ENCODE data around the gene FBXW12. TPM values are rescaled to one million over a fixed set of nuclear protein-coding genes. Genes with fewer than 3 reads are reported as not detected.

FBXW12 gene
- total RNA-seq, 6 donors from 2014 or later = not detected

GRCh38 chr3:48429317-48429959 lies 57.4 kb downstream of the FBXW12 start:
- H3K27me3 ChIP-seq = no peaks in the 10 kb centered on the region
- TF ChIP-seq CTCF (IDR thresholded peaks at IDR 0.05) = peak in 2 of 6 experiments; percentile 14 to 26
- no peak for TF ChIP-seq POLR2AphosphoS5 (IDR thresholded peaks at IDR 0.05)
- TF ChIP-seq POLR2A (IDR thresholded peaks at IDR 0.05) = peak in 2 of 4 donors; percentile 8 to 38
- no peak for TF ChIP-seq EP300 (IDR thresholded peaks at IDR 0.05)
- peak; percentile 38 to 69 for ATAC-seq (ENCODE audit: low FRiP score in 2 of 2)
- peaks cover 0 to 21% (median 11%) of the 10 kb centered on the region in 4 donors for H3K36me3 ChIP-seq
- WGBS, 2 donors = 0 to 3% methylated on average over 19 to 20 of the region's 86 CpGs
- H3K9me3 ChIP-seq = no peaks in the 10 kb centered on the region
- DNase-seq = peak; percentile 84 to 95
- peak overlapping the region; percentile 91 to 95 (median 92) for H3K27ac ChIP-seq
- H3K4me1 ChIP-seq = peaks cover 29 to 64% (median 47%) of the 10 kb centered on the region in 4 donors
- H3K4me3 ChIP-seq = peak overlapping the region; percentile 77 to 93 (median 86)

GRCh38 chr3:48429960-48430707 lies 58.1 kb downstream of the FBXW12 start, which contains the start of gene PLXNB1:
TSS of gene PLXNB1 (minus strand) at chr3:48430086. CDS start at chr3:48424611, 5,475 bp downstream.
- H3K4me1 ChIP-seq = peaks cover 26 to 62% (median 46%) of the 10 kb centered on the region in 4 donors
- WGBS, 2 donors = 2 to 26% methylated on average over 7 to 14 of the region's 15 CpGs
- no peaks in the 10 kb centered on the region for H3K27me3 ChIP-seq
- H3K36me3 ChIP-seq = peaks cover 0 to 21% (median 11%) of the 10 kb centered on the region in 4 donors
- DNase-seq = peak in 1 of 2 donors; percentile 93
- H3K9me3 ChIP-seq = no peaks in the 10 kb centered on the region
- ATAC-seq (ENCODE audit: low FRiP score in 2 of 2) = peak; percentile 43 to 71
- H3K4me3 ChIP-seq = peak within 1 kb of the TSS; percentile 77 to 93 (median 86)
- TF ChIP-seq CTCF (IDR thresholded peaks at IDR 0.05) = no peak
- TF ChIP-seq POLR2A (IDR thresholded peaks at IDR 0.05) = peak in 2 of 4 donors; percentile 9 to 54
- TF ChIP-seq POLR2AphosphoS5 (IDR thresholded peaks at IDR 0.05) = peak in 1 of 2 donors; percentile 38
- peak within 1 kb of the TSS; percentile 91 to 95 (median 92) for H3K27ac ChIP-seq

GRCh38 chr3:48430708-48431101 lies 58.7 kb downstream of the FBXW12 start:
- Histone ChIP-seq H3K36me3 (peaks cover 0 to 21% (median 11%) of the 10 kb centered on the region in 4 donors), H3K4me3 (no peak overlapping the region), H3K27me3 (no peaks in the 10 kb centered on the region), H3K27ac (peak overlapping the region; percentile 91 to 95 (median 92)), H3K4me1 (peaks cover 31 to 56% (median 41%) of the 10 kb centered on the region in 4 donors), H3K9me3 (no peaks in the 10 kb centered on the region)
- DNase-seq (no peak), ATAC-seq (ENCODE audit: low FRiP score in 2 of 2) (no peak)
- TF ChIP-seq CTCF (IDR thresholded peaks at IDR 0.05) (no peak), EP300 (IDR thresholded peaks at IDR 0.05) (no peak)
- 75 to 76% methylated on average over 1 of the region's 1 CpG for WGBS, 2 donors

GRCh38 chr3:48431224-48432029 lies 59.4 kb downstream of the FBXW12 start:
- H3K4me1 ChIP-seq = peaks cover 31 to 56% (median 38%) of the 10 kb centered on the region in 4 donors
- TF ChIP-seq EP300 (IDR thresholded peaks at IDR 0.05) = no peak
- TF ChIP-seq POLR2A (IDR thresholded peaks at IDR 0.05) = no peak
- TF ChIP-seq POLR2AphosphoS5 (IDR thresholded peaks at IDR 0.05) = no peak
- TF ChIP-seq CTCF (IDR thresholded peaks at IDR 0.05) = no peak
- WGBS, 2 donors = 82 to 85% methylated on average over 5 to 8 of the region's 8 CpGs
- H3K27me3 ChIP-seq = no peaks in the 10 kb centered on the region
- H3K36me3 ChIP-seq = peaks cover 0 to 21% (median 11%) of the 10 kb centered on the region in 4 donors
- H3K27ac ChIP-seq = peak overlapping the region; percentile 91 to 95 (median 92)
- no peak for DNase-seq
- ATAC-seq (ENCODE audit: low FRiP score in 2 of 2) = no peak
- no peak overlapping the region for H3K4me3 ChIP-seq
- no peaks in the 10 kb centered on the region for H3K9me3 ChIP-seq
